Fibroblast of lung (primary cell): ENCODE results near the gene KCNMA1. TPM values are rescaled to one million over a fixed set of nuclear protein-coding genes. Genes with fewer than 3 reads are reported as not detected.

Experiments
- DNase-seq, 2 donors: peaks; one replicate each; pipeline versions ENCODE4 v3.0.0 to v3.0.0-alpha.2; 2010; ENCODE audit warnings: low read depth in 2 of 2
- H2AFZ ChIP-seq: 2 replicates; pipeline ENCODE4 v1.5.1; 2012; ENCODE audit warnings: low read length, control low read depth, inconsistent platforms
- H3K27ac ChIP-seq: 2 replicates; pipeline ENCODE4 v1.5.1; 2011; ENCODE audit warnings: low read length, control low read depth; ENCODE audit not compliant: insufficient read depth
- H3K27me3 ChIP-seq: 2 replicates; pipeline ENCODE4 v1.5.1; 2011; ENCODE audit warnings: mild to moderate bottlenecking, low read length; ENCODE audit not compliant: control insufficient read depth, insufficient read depth
- H3K36me3 ChIP-seq: 2 replicates; pipeline ENCODE4 v1.5.1; 2011; ENCODE audit warnings: low read length; ENCODE audit not compliant: control insufficient read depth, insufficient read depth
- H3K4me1 ChIP-seq: 2 replicates; pipeline ENCODE4 v1.5.1; 2011; ENCODE audit warnings: low read length; ENCODE audit not compliant: control insufficient read depth, insufficient read depth; ENCODE audit errors: extremely low read depth
- H3K4me2 ChIP-seq: 2 replicates; pipeline ENCODE4 v1.5.1; 2011; ENCODE audit warnings: low read length, control low read depth; ENCODE audit not compliant: insufficient read depth; ENCODE audit errors: extremely low read depth
- H3K4me3 ChIP-seq, 4 experiments: fragments of 200-600 bp in 1 of 4; sonication (generic) in 1 of 4; replicated peaks in 1 of 4; 2 replicates each; pipeline ENCODE4 v1.5.1; 2011 to 2016; ENCODE audit warnings: low read length in 4 of 4, low read depth in 3 of 4, mild to moderate bottlenecking in 3 of 4, control low read depth in 2 of 4, inconsistent platforms in 1 of 4, mixed read lengths in 1 of 4; ENCODE audit not compliant: insufficient read depth in 1 of 4; ENCODE audit errors: control extremely low read depth in 1 of 4
- H3K79me2 ChIP-seq: 2 replicates; pipeline ENCODE4 v1.5.1; 2012; ENCODE audit warnings: mild to moderate bottlenecking, low read length, inconsistent platforms; ENCODE audit not compliant: control insufficient read depth, insufficient read depth
- H3K9ac ChIP-seq: 2 replicates; pipeline ENCODE4 v1.5.1; 2011; ENCODE audit warnings: mild to moderate bottlenecking, low read length, control low read depth; ENCODE audit not compliant: insufficient read depth
- H3K9me3 ChIP-seq: 2 replicates; pipeline ENCODE4 v1.5.1; 2012; ENCODE audit warnings: low read depth, low read length; ENCODE audit not compliant: control insufficient read depth, insufficient read depth
- H4K20me1 ChIP-seq: 2 replicates; pipeline ENCODE4 v1.5.1; 2011; ENCODE audit warnings: low read length; ENCODE audit not compliant: control insufficient read depth, insufficient read depth; ENCODE audit errors: extremely low read depth
- CTCF ChIP-seq, 2 donors: IDR thresholded peaks in 1 of 2; conservative IDR thresholded peaks in 1 of 2; 1 replicate in 1 of 2; 2 replicates in 1 of 2; pipeline ENCODE4 v1.5.1; 2011 to 2012; ENCODE audit warnings: low read length in 2 of 2, control low read depth in 1 of 2, inconsistent platforms in 1 of 2, low read depth in 1 of 2, mild to moderate bottlenecking in 1 of 2
- EZH2 ChIP-seq: IDR thresholded peaks from 2 replicates; pipeline ENCODE4 v1.5.1; 2012; ENCODE audit warnings: low read length, control low read depth, mild to moderate bottlenecking; ENCODE audit errors: missing control alignments
- polyA plus RNA-seq, 2 donors: library from polyadenylated mRNA; depleted of rRNA in 1 of 2; stranded (reverse) in 1 of 2; unstranded in 1 of 2; fragments of >200 nt; gene quantifications; 2 replicates each; pipeline ENCODE4 v1.2.1, GENCODE V29; 2011 to 2012; ENCODE audit warnings: missing spikeins in 1 of 2
- total RNA-seq: library from RNA; depleted of rRNA; stranded (reverse); fragments of >200 nt; gene quantifications from 2 replicates; pipeline ENCODE4 v1.2.1, GENCODE V29; 2014

Gene KCNMA1
- total and polyA plus RNA-seq, 2 donors (not counting 1 experiment from before 2014, with no cell fraction given): 31.0 to 138 TPM

GRCh38 chr10:77387247-77387646, 250.4 kb downstream of the KCNMA1 start:
- Histone ChIP-seq H4K20me1 (no peaks in the 10 kb centered on the region), H3K36me3 (no peaks in the 10 kb centered on the region), H2AFZ (no peak overlapping the region), H3K4me2 (peak overlapping the region; percentile 61), H3K9ac (no peak overlapping the region), H3K27ac (peak overlapping the region; percentile 42), H3K4me1 (peaks cover 28% of the 10 kb centered on the region), H3K79me2 (peaks cover 1% of the 10 kb centered on the region), H3K4me3 (no peak overlapping the region), H3K27me3 (no peaks in the 10 kb centered on the region), H3K9me3 (no peaks in the 10 kb centered on the region)
- no peak for DNase-seq
- TF ChIP-seq EZH2 (no peak), CTCF (conservative IDR thresholded peaks at IDR 0.05 in 1 of 2, IDR thresholded peaks at IDR 0.05 in 1 of 2; ENCODE audit: low read depth in 1 of 2, low read length in 2 of 2) (no peak)

- TF ChIP-seq EZH2: no peak
- no peak for TF ChIP-seq CTCF (conservative IDR thresholded peaks at IDR 0.05 in 1 of 2, IDR thresholded peaks at IDR 0.05 in 1 of 2; ENCODE audit: low read depth in 1 of 2, low read length in 2 of 2)
- Histone ChIP-seq H3K36me3 (no peaks in the 10 kb centered on the region), H3K27ac (peak overlapping the region; percentile 42), H3K4me1 (peaks cover 26% of the 10 kb centered on the region), H3K79me2 (peaks cover 1% of the 10 kb centered on the region), H3K4me2 (peak overlapping the region; percentile 61), H2AFZ (peak overlapping the region; percentile 24), H3K27me3 (no peaks in the 10 kb centered on the region), H3K4me3 (no peak overlapping the region), H4K20me1 (no peaks in the 10 kb centered on the region), H3K9ac (no peak overlapping the region), H3K9me3 (no peaks in the 10 kb centered on the region)
- peak; percentile 47 to 85 for DNase-seq
Observed at GRCh38 chr10:77386838-77387237, 250.8 kb downstream of the KCNMA1 start.

GRCh38 chr10:77386365-77386764, 251.2 kb downstream of the KCNMA1 start:
- Histone ChIP-seq H3K9ac (no peak overlapping the region), H3K36me3 (no peaks in the 10 kb centered on the region), H3K79me2 (peaks cover 1% of the 10 kb centered on the region), H2AFZ (no peak overlapping the region), H3K4me2 (peak overlapping the region; percentile 61), H3K27ac (peak overlapping the region; percentile 42), H4K20me1 (no peaks in the 10 kb centered on the region), H3K4me1 (peaks cover 22% of the 10 kb centered on the region), H3K4me3 (no peak overlapping the region), H3K27me3 (no peaks in the 10 kb centered on the region), H3K9me3 (no peaks in the 10 kb centered on the region)
- no peak for TF ChIP-seq CTCF (conservative IDR thresholded peaks at IDR 0.05 in 1 of 2, IDR thresholded peaks at IDR 0.05 in 1 of 2; ENCODE audit: low read depth in 1 of 2, low read length in 2 of 2)
- TF ChIP-seq EZH2: no peak
- DNase-seq: no peak
